Astrocyte of the hippocampus (primary cell): Measurements from ENCODE around the gene FRMD4B.

Experiments used
- DNase-seq: peaks from one replicate; pipeline ENCODE4 v3.0.0; 2011; ENCODE audit warnings: low read depth, low spot score

Gene FRMD4B

DNA sequence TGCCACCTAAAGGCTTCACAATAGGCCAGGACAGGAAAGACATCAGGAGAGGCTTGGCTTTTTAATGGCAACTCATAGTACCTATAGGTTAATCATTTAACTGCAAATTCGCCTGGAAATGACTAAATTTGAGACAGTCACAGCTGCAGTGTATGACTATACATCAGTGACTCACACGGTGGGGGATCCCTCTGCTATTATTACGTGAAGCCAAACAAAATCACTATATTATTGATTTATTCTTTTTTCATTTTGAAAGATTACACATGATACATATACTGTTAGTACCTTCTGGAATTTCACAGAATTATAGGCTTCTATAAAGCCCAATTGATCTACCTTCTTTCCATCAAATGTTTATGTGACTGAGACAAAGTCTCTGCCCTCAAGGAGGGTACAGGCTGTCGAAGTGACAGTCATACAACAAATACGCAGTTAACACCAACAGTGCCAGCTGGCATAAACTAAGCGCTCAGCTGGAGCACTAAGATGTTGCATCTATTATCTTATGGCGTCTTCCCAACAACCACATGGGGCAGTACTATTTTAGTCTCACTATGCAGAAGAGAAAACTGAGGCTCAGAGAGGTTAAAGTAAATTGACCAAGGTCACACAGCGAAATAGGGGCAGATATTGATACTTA is 181.5 kb downstream of the FRMD4B start:
- DNase-seq, result no peak

DNA sequence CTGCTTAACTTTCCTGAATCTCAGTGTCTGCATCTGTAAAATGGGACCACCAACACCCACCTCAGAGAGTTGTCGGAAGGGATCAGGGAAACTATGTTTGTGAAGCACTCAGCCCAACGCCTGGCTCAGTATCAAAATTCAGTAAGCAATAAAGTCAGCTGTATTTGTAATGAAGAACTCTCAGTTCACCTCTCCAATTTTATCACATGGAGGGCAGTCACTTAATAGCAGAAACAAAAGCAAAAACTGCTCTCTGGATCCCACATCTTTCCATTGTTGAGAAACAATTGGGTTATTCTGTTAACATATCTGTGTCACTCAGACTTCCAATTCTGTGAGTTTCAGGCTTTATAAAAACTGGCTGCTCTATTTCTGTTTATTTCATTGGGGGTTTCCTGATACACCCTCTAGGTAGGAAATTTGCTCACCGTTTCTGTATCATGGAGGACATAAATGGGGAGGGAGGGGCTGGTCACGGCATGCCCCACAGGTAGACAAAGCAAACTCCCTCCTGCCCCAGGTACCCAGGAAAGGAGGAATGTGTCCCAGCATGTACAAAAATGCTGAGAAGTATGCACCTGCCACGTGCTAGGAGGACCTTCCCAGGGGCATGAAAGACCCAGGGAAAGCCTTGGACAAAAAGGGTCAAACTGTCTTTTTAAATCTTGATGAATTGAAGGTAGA is 182.1 kb downstream of the FRMD4B start:
- DNase-seq, result no peak

DNA sequence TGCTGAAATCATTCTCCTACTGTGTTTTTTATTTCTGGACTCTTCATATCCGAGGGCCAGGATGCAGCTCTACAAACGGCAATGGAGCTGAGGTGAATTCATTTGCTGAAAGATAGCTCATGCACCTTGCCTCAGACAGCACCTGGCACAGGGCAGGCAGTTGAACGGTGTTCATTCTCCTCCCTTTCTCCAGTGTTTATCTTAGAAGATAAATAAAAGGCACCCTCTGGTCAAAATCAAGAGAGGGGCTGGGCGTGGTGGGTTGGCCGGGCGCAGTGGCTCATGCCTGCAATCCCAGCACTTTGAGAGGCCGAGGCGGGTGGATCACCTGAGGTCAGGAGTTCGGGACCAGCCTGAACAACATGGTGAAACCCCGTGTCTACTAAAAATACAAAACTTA is 184.2 kb downstream of the FRMD4B start:
- DNase-seq, result no peak

DNA sequence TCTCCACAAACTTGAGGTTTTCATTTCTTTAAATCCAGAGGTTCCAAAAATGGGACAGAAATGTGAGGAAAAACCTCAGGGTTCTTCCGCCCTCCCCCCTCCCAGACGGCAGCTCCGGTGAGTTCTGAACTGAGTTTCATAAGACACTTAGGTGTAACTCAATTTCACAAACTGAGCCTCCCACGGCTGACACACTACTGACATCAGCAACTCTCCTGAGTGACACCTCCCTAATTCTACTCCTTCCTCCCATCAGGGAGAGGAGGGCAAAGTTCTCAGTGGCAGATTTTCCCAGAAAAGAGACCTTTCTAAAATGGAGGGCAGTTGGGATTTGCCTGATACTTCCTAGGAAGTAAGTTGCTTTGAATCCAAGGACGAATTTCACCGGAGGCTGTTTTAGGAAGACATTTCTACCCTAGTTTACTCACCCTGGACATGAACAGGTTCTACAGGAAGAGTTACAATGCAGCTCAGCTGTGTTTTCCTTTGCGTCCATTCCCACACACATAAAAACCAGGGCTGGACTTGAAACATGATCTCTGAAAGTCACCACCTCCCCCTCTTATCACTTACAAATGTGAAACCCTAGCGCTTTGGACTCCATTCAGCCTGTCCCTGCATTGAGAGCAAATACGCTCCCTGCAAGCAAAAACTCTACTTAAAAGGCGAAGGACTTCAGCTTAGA is 185.4 kb downstream of the FRMD4B start:
- peak; percentile 38 for DNase-seq

DNA sequence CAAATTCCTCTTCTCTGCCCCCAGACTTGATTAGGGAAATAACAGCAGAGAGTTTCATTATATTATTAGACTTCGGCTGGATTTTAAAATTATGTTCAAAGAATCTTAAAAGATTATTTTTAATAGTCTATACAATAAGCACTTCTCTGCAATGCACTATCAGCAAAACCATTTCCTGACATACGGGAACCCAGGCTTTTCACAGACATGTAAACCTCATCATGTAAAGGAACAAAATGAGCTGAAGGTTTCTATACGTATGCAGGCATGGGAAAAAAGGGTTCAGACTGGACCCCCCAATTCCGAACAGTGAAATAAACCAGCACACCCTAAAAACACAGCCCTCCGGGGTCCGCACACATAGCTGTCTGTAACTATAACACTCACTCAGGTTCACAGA is 185.9 kb downstream of the FRMD4B start:
- no peak for DNase-seq

DNA sequence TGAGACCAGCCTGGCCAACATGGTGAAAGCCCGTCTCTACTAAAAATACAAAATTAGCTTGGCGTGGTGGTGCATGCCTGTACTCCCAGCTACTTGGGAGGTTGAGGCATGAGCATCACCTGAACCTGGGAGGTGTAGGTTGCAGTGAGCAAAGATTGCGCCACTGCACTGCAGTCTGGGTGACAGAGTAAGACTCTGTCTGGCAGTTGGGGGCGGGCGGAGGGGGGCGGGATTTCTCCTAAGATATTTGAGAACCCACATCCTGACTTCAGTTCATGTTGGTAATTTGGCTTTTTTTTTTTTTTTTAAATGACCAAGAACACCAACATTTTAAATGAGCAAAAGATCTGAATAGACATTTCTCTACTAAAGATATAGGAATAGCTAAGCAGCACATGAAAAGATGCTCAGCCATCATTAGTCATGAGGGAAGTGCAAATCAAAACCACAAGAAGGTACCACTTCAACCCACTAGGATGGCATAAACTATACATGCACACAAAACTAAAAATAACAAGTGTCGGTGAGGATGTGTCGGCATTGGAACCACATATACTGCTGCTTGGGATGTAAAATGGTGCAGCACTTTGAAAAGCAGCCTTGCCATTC is 187.9 kb downstream of the FRMD4B start:
- DNase-seq, result no peak

DNA sequence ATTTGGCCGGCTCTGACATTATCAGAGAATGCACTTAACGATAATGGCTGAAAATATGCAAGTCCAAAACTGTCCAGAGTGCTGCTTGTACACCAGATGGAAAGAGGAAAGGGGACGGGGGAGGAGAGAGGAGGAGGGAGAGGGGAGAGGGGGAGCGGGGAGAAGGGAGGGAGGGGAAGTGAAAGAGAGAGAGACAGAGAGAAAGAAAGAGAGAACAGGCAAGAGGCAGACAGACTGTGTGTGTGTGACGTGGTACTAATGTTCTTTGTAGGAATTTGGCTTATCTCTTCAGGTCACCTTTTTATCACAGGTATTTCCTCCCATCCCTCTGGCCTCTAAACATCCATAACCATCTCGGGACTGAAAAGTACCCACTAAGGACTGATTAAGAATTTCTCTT is 188.4 kb downstream of the FRMD4B start:
- DNase-seq, result no peak

DNA sequence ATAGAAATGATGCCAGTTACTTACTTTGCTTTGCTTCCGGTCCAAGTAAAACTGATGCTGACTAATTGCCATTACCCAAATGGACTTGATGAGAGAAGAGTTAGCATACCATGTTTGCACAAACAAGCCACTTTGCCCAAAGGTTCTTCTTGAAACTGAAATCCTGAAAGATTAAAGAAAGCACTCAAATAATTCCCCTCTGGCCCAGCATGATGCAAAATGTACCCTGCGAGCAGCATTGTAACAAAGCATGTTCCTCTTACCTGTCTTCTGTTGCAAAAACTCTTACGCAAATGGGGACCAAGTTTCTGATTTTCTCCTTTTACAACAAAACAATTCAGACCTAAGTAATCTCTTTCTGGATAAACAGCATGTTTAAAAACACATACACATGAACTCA is 189.0 kb downstream of the FRMD4B start:
- no peak for DNase-seq

DNA sequence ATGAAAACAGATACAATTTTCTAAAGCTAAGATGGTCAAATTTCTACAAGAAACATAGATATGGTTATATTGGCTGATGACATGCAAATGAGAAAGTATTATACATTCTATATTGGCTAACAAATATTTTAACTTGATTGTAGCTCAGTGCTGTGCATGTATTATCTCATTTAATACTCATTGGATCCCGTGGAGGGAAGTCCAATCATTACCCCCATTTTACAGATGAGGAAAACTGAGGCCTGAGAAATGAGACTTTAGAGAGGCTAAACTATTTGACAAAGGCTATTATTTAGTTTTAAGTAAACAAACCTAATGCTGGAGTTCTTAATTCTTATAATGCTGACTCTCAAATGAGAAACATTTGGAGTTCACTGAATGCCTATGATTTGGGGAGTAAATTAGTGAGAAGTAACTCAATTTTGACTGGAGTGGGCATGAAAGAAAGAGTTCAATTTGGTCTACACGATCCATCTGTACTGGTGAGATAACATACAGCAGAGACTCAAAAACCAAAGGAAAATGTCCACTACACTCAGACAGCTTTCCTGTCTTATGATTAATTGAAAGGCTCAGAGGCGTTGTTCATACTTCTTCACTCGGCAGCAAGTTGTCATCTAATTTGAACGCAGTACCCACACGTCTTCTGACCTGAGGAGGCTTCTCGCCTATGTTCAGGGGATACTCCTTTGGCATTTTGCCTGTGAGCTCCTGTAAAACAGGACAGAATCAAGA is 191.3 kb downstream of the FRMD4B start:
- no peak for DNase-seq

DNA sequence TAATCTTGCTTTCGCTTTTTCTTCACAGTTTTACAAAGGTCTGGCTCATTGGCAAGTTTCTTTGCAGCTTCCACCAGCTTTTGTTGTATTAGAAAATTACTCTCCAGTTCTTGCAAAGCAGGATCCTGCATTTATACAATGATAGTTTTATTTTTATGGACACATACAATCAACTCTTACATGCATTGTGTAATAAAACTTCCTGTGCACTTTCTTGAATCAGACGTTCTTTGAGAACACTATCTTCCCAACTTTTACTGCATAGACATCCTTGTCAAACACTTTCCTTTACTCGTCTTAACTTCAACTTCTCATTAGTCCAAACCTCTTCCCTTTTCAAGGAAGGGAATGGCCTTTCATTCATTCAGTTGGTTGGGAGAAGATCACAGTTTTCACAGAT is 192.1 kb downstream of the FRMD4B start:
- no peak for DNase-seq

DNA sequence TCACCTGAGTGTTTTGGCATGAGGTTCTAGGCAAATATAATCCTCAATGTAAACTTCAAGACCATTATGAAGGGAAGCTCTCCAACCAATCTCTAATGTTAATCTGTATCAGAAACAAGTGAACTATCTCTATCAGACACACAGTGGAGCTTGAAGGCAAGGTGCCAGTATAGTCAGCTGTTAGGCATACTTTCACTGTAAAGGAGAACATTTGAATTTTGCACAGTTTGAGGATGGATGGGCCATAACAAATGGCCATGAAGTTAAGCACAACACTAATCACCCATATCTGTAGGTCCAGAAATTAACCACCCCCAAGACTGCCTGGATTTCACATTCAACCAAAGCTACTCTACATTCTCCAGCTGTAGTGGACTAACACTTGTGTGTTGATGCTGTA is 194.4 kb downstream of the FRMD4B start:
- no peak for DNase-seq

DNA sequence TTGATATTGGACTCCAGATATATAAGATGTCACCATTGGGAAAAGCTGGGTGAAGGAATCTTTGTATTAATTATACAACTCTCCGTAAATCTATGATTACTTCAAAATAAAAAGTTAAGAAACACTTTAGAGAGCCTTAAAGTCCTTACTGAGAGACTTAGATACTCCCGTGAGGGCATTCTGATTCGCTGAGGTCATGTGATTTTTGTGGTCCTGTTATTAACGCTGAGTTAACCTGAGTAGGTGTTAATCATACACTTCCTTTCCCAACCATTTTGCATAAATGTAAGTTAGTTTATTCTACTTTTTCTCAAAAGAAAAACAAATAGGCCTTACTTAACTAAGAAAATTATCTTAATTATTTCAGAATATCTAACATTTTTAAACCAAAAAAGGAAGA is 196.4 kb downstream of the FRMD4B start:
- peak; percentile 52 for DNase-seq

DNA sequence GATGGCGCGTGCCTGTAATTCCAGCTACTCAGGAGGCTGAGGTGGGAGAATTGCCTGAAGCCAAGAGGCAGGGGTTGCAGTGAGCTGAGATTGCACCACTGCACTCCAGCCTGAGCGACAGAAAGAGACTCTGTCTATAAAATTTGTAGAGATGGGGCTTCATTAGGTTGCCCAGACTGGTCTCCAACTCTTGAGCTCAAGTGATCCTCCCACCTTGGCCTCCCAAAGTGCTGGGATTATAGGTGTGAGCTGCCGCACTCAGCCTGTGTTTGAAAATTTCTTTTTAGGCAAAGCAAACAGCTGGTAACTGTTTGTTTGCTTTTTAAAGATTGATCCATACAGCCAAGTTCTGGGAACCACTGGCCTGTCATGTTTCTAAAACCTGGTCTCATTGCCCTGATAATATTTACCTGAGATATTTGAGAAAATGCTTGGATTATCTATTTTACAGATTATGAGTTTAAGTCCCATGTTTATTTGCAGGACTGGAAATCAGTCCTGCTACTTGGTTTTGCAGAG is 199.3 kb downstream of the FRMD4B start:
- no peak for DNase-seq

DNA sequence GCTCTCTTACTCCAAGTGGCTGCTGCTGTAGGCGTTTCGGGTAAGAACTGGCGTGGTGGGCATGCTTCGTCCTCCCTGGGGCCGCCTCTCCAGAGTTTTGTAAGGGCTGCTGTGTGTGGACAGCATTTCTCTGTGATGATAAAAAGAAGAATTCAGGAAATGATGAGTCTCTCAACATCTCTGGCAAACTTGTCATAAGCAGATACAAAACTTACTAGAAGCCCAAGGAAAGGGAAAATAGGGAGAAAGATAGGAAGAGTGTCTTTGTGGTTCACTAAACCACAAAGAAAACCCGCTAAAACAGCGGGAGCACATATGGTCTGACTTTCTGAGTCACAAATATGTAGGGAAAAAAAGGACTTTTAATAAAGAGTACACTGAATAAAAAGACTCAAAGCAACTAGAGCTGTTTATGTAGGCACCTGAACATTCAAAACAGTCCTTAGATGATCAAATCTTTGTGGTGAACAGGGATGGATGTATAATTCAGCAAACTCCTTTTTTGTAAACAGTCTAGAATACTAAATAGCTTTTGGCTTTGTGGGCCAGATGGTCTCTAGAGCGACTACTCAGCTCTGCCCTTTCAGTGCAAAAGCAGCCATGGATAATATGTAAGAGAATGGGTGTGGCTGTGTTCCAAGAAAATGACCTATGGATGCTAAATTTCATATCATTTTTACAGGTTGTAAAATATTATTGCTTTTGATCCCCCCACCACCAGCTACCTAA is 203.1 kb downstream of the FRMD4B start:
- peak; percentile 40 for DNase-seq

DNA sequence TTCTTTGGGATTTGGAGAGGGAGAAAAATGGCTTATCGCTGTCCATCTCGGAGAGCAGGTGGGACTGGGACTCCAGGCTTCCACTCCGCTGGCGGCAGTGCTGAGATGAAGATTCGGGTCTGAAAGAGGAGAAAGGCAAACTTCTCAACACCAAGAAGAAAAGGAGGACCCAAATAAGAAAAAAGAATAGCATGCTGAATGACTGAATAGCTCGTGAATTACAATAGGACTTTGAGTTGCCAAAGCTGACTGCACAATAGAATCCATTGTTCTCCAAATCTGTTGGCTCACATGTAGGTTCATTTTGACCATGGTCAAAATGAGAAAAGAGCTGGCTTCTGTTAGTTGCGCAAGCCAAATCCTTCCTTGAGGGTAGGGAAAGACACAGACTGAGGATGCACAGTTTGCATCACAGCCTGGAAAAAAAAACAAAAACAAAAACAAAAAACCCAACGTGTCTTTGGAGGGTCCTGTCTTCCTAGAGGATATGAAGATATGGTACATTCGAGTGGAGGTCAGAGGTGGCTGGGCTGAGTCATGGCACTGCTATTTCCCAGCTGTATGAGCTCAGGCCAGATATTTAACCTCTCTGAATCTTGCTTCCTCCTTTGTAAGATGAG is 204.2 kb downstream of the FRMD4B start:
- DNase-seq, result no peak

DNA sequence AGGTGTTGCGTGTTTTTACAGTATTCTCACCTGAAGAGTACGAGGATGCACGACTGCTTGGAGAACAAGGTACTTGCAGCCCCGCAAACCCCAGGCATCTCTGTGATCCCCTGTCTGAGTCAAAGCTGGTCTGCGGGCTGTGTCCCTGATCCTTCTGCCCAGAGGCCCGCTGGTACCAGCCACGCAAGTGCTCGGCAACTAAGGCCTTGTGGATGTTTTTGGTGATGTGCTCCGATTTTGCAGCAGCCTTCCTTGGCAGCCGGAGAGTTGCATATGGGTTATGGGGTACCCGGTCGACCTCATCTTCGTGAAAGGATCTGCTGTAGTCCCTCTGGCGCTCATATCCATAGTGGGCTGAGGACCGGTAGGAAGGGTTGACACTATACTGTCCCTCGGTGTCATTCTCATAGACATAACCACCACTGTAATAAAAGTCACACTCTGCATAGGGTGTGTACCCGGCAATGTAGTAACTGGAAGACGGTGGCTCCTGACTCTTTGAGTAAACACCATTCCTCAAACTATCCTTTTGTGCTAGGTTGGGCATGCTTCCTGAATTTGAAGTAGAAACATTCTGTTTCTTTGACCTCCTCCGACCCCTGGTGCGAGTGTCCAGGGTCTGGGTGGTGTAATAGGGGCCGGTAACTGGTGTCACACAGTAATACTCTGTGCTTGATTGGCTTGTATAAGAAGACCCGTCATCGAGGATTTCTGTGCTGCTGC is 204.9 kb downstream of the FRMD4B start:
- no peak for DNase-seq

DNA sequence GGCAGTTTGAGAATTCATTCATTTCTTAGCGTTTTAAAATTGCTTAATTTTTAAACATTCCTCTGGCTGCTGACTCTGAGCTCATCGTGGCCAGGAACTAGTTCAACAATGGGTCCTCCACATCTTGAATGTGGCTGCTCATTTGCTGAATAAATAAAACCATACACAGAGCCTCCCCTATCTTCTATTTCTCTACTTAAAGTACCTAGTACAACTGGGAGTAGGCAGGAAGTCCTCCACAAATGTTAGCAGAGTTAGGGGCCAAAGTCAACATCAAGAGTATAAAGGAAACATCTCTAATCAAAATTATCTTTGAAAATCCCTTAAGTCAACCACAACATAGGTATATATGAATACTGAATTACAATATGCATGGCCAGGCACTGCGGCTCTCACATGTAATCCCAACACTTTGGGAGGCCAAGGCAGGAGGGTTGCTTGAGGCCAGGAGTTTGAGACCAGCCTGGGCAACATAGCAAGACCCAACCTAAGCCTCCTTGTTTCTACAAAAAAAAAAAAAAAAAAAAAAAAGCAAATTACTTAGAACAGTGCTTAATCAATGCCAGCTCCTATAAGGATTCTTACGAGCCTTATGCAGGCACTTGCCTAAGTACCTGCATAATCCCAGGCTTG is 206.0 kb downstream of the FRMD4B start:
- no peak for DNase-seq

DNA sequence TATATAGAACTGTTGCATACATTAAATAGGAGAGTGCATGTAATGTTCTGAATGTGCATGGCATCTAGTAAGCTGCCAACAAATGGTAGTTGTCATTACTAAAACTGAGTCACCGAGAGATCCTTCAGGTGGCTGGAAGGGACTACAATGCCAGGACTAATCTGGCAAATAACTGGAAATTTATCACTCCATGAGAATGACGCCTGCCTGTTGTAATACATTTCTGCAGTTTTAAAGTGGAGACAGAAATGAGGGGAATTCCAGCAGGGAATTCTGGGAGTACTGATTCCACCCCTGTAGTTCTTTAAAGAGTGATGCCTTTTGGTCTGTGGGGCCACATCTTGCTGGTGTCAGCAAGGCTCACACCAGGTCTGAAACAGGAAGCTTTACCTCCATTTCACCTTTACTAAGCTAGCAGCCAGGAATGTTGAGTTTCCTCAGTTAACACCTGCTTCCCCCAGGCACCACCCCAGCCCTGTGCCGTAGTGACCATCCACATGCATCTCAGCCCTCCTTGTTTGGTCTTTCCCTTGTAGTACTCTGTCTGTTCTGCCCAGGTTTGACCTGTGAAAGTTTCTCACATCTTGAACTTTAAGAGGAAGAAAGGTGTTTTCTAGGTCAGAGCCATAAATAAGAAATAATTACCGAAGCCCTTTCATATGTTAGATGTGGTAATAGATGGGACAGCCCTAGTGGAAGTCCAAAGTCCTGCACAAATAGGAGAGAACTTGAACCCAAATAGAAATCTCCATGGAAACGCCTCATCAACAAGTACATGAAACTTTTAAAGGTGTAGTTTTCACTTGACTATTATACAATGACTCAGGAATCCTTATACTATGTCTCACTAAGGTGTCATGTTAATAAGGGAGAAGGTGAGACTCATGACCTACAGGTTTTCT is 206.8 kb downstream of the FRMD4B start:
- DNase-seq, result peak; percentile 21
